ENCODE data around the gene CCDC61.

Gene CCDC61

DNA sequence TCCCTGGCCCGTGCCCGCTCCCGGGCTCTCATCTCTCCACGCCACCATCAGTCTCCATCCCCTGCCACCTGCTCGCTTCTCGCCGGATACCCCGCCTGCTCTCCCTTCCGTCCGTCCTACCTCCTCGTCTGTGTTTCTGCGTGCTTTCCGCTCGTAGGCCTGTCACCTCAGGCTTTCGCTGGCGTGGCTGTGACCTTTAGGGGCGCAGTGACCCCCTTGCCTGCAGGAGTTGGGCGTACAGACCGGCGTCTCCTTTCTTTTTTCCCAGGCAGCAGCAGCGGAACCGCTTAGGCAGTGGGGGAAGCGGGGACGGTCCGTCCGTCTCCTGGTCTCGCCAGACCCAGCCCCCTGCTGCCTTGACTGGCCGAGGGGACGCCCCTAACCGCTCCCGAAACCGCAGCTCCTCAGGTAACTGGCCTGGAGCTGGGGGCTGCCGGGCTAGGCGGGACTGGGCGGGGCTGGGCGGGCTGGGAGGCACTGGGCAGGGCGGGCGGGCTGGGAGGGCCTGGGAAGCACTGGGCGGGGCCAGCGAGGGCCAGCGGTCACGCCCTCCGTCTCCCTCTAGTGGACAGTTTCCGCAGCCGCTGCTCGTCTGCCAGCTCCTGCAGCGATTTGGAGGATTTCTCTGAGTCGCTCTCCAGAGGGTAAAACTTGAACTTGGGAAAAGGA, 21.3 kb downstream of the CCDC61 start:
- peak; percentile 88 for DNase-seq

DNA sequence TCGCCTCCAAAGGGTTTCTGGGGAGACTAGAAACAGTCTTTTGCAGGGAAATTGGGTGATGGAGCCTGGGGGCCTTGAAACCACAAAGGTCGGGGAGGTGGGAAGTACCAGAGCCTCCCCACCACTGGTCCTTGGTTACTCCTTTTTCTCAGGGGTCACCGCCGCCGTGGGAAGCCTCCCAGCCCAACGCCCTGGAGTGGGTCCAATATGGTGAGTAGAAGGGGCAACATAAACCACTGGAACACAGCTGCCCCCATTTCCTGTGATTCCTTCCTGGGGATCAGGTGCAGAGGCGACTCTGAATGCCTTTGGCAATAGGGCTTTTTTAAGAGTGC, 21.8 kb downstream of the CCDC61 start:
- DNase-seq, result no peak

DNA sequence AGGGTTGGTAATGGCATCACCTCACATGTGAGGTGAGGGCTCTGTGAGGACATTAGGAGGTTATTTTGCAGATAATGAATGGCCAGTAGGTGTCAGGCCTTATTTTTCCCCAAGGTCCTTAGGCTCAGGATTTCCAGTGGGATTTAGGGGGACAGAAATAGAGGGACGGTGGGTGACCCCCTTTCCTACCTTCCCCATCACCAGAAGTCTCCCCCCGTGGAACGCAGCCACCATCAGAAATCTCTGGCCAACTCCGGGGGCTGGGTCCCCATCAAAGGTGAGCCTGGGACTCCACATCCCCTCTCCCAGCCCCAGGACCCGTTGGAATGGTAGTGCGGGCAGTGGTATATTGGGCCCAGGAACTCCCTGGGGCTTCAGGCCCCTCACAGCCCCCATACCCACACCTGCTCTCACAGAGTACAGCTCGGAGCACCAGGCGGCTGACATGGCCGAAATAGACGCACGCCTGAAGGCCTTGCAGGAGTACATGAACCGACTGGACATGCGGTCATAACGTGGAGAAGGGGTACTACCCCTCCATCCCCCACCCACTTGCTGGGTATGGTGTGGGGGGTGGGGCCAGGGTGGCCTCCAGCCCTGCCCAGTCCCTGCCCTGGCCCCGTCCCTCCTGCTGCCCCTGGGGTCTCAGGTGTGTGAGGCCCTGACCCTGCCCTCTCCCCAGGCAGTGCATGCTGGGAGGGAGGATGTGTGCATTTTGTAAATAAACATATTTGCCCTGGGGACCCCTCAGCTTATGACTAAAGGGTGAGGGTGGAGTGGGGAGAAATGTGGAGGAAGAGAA, 22.8 kb downstream of the CCDC61 start:
- DNase-seq, result no peak

DNA sequence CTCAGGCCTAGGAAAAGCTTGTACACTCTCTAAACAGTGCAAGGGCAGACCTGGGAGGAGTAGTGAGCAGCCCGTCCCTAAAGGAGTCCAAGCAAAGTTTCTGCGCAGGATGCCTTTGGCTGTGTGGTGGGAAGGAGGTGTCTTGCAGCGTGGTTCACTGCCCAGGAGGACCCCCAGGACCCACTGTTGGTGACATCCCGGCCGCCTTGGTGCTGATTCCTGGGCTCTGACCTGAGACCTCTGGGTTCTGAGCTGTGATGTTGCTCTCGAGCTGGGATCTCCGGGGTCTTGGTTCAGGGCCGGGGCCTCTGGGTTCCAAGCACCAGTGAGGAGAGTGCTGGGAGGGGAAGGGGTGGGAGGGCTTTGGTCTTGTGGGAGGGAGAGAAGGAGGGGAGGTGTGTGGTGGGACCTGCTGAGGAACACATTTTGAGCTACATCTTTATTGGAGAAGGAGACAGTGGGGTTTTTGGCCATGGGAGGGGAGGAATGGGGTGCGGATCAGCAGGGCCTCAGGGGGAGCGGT, 23.5 kb downstream of the CCDC61 start:
- no peak for DNase-seq

DNA sequence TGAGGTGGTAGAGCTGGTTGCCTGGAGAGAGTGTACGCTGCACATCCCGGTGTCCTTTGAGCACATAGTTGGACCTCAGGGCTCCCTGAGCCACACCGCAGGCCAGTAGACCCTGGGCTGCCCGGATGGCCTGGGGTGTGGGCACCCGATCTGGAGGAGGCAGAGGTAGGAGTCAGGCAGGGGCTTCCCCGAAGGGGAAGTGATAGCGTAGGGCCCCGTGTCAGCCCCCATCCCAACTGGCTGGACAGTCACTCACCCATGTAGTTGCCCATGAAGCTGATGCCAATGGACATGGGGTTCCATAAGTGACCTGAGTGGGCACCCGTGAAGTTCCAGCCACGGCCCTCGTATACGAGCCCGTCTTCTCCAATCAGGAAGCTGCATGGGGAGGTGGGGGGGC, 24.0 kb downstream of the CCDC61 start:
- no peak for DNase-seq

DNA sequence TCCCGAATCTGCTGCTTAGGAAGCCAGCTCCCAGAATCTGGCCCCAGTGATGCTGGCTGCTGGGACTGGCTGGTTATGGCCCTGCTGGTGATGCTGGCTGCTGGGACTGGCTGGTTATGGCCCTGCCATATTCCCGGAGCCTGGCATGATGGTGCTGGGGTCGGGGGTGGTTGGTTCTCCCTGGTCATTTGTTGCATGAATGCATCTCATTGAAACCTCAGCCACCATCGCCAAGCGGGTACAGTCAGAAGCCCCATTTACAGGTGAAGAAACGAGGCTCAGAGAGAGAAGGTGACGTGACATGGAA, 25.5 kb downstream of the CCDC61 start:
- DNase-seq, result no peak

DNA sequence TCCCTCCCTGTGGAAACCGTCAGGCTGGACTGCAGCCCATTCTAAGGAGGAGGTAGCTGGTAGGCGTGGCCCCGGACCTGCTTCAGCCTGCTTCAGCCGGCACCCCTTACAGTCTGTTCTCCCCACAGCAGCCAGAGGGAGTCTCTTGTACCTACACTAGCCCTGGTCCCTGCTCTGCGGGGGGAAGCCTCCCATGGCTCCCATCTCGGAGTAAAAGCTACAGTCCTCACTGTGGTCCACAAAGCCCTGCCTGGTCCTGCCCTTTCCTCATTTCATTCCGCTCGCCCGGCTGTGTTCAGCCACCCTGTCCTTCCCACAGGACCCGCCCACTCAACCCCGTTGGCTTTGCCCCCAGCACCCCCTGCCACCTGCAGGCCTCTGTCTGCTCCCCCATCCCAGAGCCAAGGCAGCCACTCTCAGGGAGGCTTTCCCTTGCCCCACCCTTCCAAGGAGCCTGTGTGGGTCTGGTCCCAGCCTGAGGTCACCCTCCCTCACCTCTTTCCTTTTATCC, 26.3 kb downstream of the CCDC61 start:
- DNase-seq, result no peak

DNA sequence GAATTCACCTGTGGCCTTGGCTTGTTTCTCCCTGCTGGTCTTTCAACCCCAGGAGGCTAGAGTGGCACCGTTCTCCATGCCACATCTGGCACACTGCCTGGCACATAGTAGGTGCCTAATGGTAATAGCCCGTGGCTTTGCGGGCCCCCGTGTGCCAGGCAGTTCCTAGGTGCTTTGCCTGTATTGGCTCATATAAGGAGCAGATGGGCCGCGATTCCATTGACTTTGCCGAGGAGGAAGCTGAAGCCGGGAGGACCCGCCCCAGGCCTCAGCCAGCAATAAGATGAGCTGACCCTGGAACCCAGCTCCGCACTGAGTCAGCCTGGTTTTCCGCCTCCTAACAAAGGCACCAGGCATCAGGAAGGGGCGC, 26.8 kb downstream of the CCDC61 start:
- no peak for DNase-seq

DNA sequence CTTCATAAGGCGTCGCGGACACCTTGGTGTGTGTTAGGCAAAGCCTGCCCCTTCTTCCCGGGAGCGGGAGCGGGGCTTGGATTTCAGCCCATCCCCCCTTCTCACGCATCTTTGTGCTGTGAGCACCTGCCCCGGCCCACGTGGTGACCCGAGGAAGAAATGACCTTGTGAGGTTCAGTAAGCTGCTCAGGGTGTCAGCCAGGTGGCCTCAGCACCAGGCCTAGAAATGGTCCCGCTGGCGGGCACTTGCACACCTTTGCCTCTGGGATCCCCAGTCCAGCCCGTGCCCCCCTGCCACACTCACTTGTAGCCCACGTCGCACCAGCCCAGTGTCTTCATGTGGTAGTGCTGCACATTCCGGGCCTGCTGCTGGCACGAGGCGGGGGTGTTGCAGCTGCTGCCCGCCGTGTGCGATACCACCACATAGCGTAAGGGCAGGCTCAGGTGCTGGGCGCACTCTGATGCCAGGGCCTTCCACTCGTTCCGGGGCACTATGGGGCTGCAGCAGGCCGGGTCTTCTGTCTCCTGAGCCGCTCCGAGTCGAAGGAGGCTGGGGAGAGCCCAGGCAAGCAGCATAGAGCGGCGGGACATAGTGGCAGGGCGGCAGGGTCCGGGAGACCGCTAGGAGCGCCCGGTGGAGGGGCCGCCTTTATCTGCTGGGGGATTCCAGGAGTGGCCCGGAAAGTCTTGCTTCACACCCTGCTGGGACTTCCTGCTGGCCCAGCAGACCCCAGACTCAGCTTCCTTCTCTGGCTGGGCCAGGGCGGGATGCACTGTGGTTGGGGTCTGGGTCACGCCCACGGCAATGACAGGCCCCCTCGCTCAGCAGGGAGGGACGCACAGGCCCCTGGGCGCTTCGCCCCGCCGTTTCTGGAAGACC, 27.4 kb downstream of the CCDC61 start, which contains the start of gene PGLYRP1:
Gene PGLYRP1, minus strand, starts transcription at position 623 of the 880 bp plus-strand sequence. Its CDS starts 32 bp downstream, at position 591.
- DNase-seq, result no peak

DNA sequence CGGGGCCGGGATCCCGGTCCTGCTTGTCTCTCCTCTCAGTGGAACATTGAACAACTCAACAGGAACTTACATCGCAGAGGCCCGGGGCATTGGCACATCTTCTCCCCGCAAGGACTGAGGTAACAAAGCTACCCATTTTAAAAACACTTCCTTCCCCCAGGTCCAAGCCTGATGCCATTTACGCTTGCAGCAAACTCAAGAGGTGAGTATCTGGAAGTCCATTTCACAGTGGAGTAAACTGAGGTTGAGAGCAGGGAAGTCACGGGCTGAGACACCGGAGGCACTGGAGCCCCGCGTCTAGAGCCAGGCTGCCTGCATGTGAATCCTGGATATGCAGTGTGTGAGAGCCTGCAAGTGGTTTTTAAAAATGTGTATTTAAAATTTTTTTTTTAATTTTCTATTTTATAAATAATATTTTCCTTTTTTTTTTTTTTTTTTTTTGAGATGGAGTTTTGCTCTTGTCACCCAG, 28.1 kb downstream of the CCDC61 start:
- no peak for DNase-seq

DNA sequence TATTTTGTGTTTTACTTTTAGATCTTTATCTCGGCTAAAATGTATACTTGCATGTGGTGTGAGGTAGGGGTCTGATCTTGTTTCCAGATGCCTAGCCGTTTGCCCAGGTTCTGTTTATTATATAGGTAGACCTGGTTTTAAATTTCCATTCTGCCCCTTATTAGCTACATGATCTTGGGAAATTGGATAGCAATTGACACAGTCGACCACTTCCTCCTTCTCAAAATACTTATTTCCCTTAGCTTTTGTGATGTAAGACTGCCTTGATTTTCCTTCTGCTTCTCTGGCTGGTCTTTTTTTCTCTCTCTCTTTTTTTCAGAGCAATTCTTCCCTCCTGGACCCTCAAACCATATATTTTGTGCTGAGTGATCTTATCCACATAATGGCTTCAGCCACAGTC, 30.6 kb downstream of the CCDC61 start:
- DNase-seq, result no peak

DNA sequence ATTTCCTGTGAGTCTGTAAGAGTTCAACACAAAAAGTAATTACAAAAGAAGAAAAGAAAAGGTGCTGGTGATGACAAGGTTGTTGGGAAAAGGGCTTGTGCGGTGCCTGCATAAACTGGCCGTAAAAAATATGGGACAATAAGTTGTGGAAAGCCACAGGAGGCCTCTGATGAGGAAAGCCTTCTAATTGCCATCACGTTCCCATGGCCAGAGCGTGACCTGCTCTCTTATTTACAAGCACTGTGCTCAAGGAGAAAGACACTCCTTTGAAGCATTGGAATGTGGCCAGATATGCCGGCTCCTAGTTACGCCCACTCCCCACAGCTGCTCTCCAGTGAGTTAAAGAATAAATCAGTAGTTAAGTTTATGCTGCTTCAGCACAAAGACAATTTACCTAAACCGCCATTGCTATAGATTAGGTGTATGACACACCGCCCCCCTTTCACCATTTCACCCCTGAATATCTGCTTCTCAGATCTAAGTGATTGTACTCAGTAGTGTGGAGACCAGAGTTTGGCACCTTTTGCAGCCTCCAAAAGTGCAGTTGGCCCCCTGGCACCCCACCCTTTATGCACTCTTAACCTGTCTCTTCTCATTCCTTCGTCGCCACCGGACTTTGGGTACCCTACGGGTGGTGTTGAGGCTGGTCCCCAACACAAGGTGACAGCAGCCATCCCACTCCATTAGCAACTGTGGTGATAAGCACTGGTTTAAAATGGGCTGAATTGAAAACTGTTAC, 35.7 kb downstream of the CCDC61 start:
- no peak for DNase-seq

DNA sequence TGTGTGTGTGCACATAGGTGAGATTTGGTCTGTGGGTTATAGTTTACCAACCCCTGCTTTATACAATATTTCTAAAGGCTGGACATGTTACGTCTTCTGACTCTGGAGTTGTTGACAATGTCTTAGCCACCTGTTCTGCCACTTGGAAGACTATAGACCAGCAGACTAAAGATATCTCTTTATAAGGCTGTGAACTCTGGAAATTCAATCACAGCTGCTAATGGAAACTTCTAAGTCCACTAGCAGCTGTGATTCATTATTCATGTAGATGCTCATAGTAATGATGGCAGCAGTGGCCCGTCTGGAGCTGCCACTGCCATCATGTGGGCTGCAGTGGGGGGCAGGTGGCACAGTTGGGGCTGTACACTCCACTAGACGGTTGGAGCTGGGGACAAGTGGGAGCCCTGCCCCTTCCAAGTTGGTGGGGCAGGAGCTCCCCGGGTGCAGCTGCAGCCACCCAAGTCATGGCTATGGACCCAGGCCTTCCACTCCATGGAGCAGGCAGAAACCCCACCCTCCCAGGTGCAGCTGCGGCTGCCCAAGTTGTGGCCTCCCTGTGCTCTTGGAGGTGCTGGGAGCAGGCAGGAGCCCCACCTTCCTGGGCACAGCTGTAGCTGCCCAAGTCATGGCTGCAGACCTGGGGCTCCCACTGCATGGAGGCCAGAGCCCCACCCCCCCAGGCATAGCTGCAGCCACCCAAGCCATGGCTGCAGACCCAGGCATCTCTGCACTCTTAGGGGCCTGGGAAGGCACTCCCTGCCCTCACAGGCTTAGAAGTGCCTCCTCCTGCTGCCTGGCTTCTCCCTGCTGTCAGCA, 36.7 kb downstream of the CCDC61 start:
- DNase-seq, result no peak

DNA sequence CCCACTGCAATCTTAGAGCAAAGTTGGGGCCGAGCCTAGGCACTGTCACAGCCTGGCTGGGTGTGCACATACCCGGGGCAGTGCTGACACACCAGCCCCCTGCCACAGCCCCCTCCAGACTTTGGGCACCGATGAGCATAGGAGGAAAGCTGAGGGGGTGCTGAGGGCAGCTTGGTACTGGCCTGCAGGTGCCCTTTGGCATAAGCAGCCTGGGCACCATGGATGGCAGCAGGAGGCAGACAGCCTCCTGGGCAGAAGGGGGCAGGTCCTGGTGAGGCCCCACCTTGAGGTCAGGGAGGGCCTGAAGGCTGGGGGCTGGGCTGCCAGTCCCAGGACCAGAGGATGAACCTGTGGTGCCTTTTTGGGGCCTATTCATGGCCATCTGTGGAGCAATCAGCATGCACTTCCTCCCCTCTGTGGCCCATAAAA, 37.3 kb downstream of the CCDC61 start:
- DNase-seq, result no peak

DNA sequence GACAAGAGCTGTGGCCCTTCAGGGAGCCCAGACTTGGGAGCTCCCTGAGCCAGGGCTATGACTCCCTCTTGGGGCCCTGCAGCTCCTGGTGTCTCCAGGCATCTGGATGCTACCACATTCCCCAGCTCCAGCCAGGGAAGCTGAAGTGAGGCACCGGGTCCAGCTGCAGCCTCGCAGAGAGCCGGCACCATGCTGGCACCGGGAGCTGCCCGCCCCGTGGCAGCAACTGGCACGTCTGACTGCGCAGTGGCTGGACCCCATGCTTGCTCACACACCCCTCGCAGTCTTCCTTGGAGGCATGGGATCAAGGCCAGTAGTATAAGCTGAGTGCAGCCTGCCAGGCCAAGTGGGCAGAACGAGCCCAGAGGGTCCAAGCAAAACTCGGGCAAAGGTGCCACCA, 38.1 kb downstream of the CCDC61 start:
- no peak for DNase-seq

DNA sequence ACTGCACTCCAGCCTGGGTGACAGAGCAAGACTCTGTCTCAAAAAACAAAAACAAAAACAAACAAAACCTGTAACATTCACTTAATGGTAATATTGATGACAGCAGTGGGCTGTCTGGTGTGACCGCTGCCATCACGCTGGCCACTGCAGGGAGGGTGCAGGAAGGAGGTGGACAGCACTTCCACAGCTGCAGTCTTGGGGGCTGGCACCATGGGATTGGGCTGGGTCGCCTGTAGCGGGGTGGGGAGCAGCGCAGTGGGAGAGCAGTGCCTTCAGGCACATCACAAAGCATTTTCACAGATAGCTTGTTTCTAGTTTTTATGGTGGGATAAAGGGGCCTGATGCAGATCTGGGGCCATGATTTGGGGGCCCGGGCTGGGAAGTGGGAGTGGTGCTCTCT, 40.3 kb downstream of the CCDC61 start:
- no peak for DNase-seq

DNA sequence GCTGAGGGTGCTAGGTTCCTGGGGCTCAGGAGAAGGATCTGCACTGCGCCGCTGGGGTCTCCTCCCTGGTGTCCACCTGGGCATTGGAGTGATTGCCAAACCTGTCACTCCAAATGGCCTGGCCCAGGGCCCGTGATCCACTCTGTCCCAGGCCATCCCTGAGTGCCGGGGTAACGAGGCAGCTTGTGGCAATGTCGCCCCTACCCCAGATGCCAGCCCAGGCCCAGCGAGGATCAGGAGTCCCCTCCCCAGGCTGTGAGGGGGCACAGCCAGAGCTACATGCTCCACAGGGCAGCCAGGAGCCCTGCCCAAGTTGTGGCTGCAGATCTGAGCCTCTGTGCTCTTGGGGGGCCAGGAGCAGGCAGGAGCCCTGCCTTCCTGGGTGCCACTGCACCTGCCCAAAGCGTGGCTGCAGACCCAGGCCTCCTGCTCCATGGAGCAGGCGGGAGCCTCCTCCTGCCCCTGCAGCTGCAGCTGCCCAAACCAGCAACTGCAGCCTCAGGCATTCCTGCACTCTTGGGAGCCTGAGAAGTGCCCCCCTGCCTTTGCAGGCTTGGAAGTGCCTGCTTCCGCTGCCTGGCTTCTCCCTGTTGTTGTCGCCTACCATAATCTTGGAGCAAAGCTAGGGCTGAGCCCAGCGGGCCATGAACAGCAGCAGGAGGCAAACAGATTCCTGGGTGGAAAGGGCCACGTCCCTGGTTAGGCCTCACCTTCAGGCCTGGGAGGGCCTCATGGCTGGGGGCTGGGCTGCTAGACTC, 40.9 kb downstream of the CCDC61 start:
- DNase-seq, result no peak

DNA sequence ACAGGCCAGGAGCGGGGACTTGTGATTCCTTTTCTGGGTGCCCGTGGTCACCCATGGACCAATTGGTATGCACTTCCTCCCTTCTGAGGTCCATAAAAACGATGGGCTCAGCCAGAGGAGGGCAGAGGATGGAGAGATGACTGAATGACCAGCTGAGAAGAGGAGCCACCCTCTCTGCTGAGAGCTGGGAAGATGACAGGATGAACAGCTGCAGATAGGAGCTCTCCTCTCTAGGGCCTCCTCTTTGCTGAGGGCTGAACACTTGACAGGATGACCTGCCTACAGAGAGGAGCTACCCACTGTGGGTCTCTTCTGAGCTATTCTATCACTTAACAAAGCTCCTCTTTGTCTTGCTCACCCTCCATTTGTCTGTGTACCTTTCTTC, 41.5 kb downstream of the CCDC61 start:
- DNase-seq, result no peak

DNA sequence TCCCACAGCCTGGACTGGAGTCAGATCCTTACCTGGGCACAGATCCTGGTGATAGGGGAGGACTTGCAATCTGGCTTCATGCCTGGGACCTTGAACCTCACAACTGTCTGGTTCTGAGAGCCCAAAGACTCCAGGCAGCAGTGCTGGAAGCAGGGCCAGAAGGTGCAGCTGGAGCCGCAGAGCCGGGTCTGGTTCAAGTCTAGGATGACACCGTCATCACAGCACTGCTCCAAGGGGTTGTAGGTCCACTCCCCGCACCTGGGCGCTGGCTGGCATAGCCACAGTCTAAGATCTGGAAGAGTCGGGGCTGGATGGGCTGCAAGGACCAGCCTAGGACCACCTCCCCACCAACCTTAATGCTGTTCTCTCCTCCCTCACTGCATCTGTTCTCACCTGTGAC, 44.9 kb downstream of the CCDC61 start:
- no peak for DNase-seq

DNA sequence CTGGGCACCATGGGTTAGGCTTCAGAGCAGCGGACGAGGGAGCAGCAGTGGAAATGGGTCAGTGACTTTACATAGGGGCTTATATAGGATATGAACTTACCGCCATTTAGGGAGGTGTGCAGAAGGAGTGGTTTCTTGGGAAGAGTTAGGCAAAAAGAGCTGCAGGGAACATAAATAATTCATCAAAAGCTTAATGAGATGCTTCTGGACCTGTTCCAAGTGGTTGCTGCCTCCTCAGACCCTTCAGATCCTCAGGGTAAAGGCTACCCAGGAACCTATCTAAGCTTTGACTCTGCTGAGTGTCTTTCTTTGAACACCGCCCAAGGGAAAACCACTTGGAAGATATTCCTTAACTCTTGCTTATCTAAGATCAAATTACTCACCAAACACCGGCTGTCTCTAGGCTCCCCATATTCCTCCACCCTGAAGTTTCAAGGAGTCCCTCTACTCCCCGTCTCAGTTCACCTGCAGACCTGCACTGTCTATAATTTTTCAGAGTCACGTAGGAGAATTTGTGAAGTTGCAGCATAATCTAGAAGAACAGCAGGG, 45.8 kb downstream of the CCDC61 start, which contains the start of gene IGFL4:
Gene IGFL4, minus strand, starts transcription at position 51 of the 549 bp plus-strand sequence. Its CDS starts 40 bp downstream, at position 11.
- no peak for DNase-seq

Measured in stimulated activated CD8-positive, alpha-beta memory T cell treated with anti-CD3 and anti-CD28 coated beads, Interleukin-4, amount 100 ng/mL, for 48 hours (primary cell).